HCT116 (cell line): ENCODE results near the gene SH2D3C.

Experiments used
- EZH2 ChIP-seq: fragments of 200-600 bp; sonication (generic); IDR thresholded peaks from 2 replicates; pipeline ENCODE4 v1.6.1; 2017; ENCODE audit warnings: antibody characterized with exemption, mixed run types
- JUND ChIP-seq: IDR thresholded peaks from 2 replicates; pipeline ENCODE4 v1.6.1; 2012
- POLR2A ChIP-seq: IDR thresholded peaks from 2 replicates; pipeline ENCODE4 v1.7.0; 2011; ENCODE audit warnings: borderline replicate concordance; ENCODE audit not compliant: insufficient read depth, insufficient read length; ENCODE audit errors: extremely low read depth
- POLR2AphosphoS5 ChIP-seq: IDR thresholded peaks from 2 replicates; pipeline ENCODE4 v1.6.1; 2011; ENCODE audit warnings: mild to moderate bottlenecking, low read depth, low read length, moderate library complexity
- RAD21 ChIP-seq: IDR thresholded peaks from 2 replicates; pipeline ENCODE4 v1.6.1; 2012; ENCODE audit warnings: low read depth, mild to moderate bottlenecking
- YY1 ChIP-seq: IDR thresholded peaks from 2 replicates; pipeline ENCODE4 v1.6.1; 2011; ENCODE audit warnings: low read length, low read depth, moderate library complexity, mild to moderate bottlenecking; ENCODE audit not compliant: insufficient replicate concordance; ENCODE audit errors: extremely low read depth
- ZNF274 ChIP-seq: fragments of 200-500 bp; sonication (Bioruptor generic); IDR thresholded peaks from 2 replicates; pipeline ENCODE4 v1.6.1; 2014; ENCODE audit warnings: mild to moderate bottlenecking, low read depth, low read length, inconsistent platforms
- TF ChIP-seq, protein P1 (sequence below), 3 experiments: fragments of 200-600 bp in 1 of 3; sonication (generic) in 1 of 3; IDR thresholded peaks in 2 of 3; conservative IDR thresholded peaks in 1 of 3; 2 replicates each; pipeline ENCODE4 v1.5.1; 2012 to 2017; ENCODE audit warnings: low read depth in 2 of 3, low read length in 2 of 3, antibody characterized with exemption in 1 of 3, borderline replicate concordance in 1 of 3, control low read depth in 1 of 3, mild to moderate bottlenecking in 1 of 3, mixed read lengths in 1 of 3, mixed run types in 1 of 3, moderate library complexity in 1 of 3; ENCODE audit not compliant: insufficient read depth in 1 of 3
- TF ChIP-seq, protein P2 (sequence below): IDR thresholded peaks from 2 replicates; pipeline ENCODE4 v1.6.1; 2012; ENCODE audit warnings: low read depth
- TF ChIP-seq, protein P3 (sequence below): IDR thresholded peaks from 2 replicates; pipeline ENCODE4 v1.6.1; 2012

DNA sequence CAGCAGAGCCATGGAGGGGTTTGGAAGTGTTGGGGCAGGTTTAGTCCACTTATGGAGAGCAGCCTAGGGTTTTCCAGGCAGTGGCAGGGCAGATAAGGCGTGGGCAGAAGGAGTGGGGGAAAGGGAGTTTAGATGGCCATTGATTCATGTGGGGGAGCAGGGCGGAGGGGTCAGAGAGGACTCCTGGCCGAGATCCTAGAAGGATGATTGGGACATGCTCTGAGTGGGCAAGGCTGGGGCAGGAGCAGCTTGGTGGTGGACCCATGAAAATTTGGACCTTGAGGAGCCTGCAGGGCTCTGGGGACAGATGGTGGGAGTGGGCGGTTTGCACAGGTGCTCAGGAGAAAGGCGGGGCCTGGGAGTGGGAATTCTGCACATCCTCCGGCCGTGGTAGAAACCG is 25.3 kb downstream of the SH2D3C start:
- TF ChIP-seq, protein P1, sequence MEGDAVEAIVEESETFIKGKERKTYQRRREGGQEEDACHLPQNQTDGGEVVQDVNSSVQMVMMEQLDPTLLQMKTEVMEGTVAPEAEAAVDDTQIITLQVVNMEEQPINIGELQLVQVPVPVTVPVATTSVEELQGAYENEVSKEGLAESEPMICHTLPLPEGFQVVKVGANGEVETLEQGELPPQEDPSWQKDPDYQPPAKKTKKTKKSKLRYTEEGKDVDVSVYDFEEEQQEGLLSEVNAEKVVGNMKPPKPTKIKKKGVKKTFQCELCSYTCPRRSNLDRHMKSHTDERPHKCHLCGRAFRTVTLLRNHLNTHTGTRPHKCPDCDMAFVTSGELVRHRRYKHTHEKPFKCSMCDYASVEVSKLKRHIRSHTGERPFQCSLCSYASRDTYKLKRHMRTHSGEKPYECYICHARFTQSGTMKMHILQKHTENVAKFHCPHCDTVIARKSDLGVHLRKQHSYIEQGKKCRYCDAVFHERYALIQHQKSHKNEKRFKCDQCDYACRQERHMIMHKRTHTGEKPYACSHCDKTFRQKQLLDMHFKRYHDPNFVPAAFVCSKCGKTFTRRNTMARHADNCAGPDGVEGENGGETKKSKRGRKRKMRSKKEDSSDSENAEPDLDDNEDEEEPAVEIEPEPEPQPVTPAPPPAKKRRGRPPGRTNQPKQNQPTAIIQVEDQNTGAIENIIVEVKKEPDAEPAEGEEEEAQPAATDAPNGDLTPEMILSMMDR (IDR thresholded peaks at IDR 0.05 in 2 of 3, conservative IDR thresholded peaks at IDR 0.05 in 1 of 3; ENCODE audit: borderline replicate concordance in 1 of 3, insufficient read depth in 1 of 3, low read depth in 2 of 3, low read length in 2 of 3), result no peak
- TF ChIP-seq ZNF274 (no peak), POLR2A (no peak), YY1 (no peak), RAD21 (no peak), POLR2AphosphoS5 (no peak), JUND (no peak), EZH2 (no peak)
- TF ChIP-seq, protein P2, sequence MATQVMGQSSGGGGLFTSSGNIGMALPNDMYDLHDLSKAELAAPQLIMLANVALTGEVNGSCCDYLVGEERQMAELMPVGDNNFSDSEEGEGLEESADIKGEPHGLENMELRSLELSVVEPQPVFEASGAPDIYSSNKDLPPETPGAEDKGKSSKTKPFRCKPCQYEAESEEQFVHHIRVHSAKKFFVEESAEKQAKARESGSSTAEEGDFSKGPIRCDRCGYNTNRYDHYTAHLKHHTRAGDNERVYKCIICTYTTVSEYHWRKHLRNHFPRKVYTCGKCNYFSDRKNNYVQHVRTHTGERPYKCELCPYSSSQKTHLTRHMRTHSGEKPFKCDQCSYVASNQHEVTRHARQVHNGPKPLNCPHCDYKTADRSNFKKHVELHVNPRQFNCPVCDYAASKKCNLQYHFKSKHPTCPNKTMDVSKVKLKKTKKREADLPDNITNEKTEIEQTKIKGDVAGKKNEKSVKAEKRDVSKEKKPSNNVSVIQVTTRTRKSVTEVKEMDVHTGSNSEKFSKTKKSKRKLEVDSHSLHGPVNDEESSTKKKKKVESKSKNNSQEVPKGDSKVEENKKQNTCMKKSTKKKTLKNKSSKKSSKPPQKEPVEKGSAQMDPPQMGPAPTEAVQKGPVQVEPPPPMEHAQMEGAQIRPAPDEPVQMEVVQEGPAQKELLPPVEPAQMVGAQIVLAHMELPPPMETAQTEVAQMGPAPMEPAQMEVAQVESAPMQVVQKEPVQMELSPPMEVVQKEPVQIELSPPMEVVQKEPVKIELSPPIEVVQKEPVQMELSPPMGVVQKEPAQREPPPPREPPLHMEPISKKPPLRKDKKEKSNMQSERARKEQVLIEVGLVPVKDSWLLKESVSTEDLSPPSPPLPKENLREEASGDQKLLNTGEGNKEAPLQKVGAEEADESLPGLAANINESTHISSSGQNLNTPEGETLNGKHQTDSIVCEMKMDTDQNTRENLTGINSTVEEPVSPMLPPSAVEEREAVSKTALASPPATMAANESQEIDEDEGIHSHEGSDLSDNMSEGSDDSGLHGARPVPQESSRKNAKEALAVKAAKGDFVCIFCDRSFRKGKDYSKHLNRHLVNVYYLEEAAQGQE, result no peak
- TF ChIP-seq, protein P3, sequence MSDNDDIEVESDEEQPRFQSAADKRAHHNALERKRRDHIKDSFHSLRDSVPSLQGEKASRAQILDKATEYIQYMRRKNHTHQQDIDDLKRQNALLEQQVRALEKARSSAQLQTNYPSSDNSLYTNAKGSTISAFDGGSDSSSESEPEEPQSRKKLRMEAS, result no peak
